ENCODE data around the gene KCNB1.

The KCNB1 gene

GRCh38 chr20:49427751-49428518, 54.5 kb downstream of the KCNB1 start:
- TF ChIP-seq ZFX (IDR thresholded peaks at IDR 0.05; ENCODE audit: borderline replicate concordance) (no peak), CTCF (IDR thresholded peaks at IDR 0.05) (no peak)
- H3K27ac ChIP-seq, result no peak overlapping the region

- TF ChIP-seq CTCF (IDR thresholded peaks at IDR 0.05), result no peak
- no peak for TF ChIP-seq ZFX (IDR thresholded peaks at IDR 0.05; ENCODE audit: borderline replicate concordance)
- no peak overlapping the region for H3K27ac ChIP-seq
Measured at GRCh38 chr20:49426873-49427272, 55.6 kb downstream of the KCNB1 start.

- TF ChIP-seq ZFX (IDR thresholded peaks at IDR 0.05; ENCODE audit: borderline replicate concordance), result no peak
- TF ChIP-seq CTCF (IDR thresholded peaks at IDR 0.05), result no peak
- H3K27ac ChIP-seq, result no peak overlapping the region
Measured at GRCh38 chr20:49426395-49426794, 56.1 kb downstream of the KCNB1 start.

GRCh38 chr20:49424536-49424935, 57.9 kb downstream of the KCNB1 start:
- no peak overlapping the region for H3K27ac ChIP-seq
- TF ChIP-seq ZFX (IDR thresholded peaks at IDR 0.05; ENCODE audit: borderline replicate concordance) (no peak), CTCF (IDR thresholded peaks at IDR 0.05) (no peak)

- H3K27ac ChIP-seq, result no peak overlapping the region
- no peak for TF ChIP-seq ZFX (IDR thresholded peaks at IDR 0.05; ENCODE audit: borderline replicate concordance)
Measured at GRCh38 chr20:49422161-49422560, 60.3 kb downstream of the KCNB1 start.

GRCh38 chr20:49420811-49421295, 61.6 kb downstream of the KCNB1 start:
- no peak overlapping the region for H3K27ac ChIP-seq

GRCh38 chr20:49420292-49420691, 62.2 kb downstream of the KCNB1 start:
- no peak overlapping the region for H3K27ac ChIP-seq
- TF ChIP-seq CTCF (IDR thresholded peaks at IDR 0.05) (no peak), ZFX (IDR thresholded peaks at IDR 0.05; ENCODE audit: borderline replicate concordance) (no peak)

More at GRCh38 chr20:49420811-49421295, 61.6 kb downstream of the KCNB1 start:
- TF ChIP-seq ZFX (IDR thresholded peaks at IDR 0.05; ENCODE audit: borderline replicate concordance) (no peak), CTCF (IDR thresholded peaks at IDR 0.05) (no peak)

Measured in 22Rv1 (cell line).